Inflammatory macrophage (primary cell): ENCODE measurements around the gene ZNF223.

Experiments used
- DNase-seq, 2 donors: peaks; one replicate each; pipeline ENCODE4 v3.0.0-alpha.2; 2020 to 2022
- total RNA-seq, 18 experiments: gene quantifications; one replicate each; lab custom pipeline; 2026; ENCODE audit warnings: mixed read lengths in 6 of 18, inconsistent platforms in 2 of 18; lab: John Stamatoyannopoulos, UW

ZNF223 gene
- 0.21 to 2.4 (median 0.76) reads per million in 18 experiments for total RNA-seq

DNA sequence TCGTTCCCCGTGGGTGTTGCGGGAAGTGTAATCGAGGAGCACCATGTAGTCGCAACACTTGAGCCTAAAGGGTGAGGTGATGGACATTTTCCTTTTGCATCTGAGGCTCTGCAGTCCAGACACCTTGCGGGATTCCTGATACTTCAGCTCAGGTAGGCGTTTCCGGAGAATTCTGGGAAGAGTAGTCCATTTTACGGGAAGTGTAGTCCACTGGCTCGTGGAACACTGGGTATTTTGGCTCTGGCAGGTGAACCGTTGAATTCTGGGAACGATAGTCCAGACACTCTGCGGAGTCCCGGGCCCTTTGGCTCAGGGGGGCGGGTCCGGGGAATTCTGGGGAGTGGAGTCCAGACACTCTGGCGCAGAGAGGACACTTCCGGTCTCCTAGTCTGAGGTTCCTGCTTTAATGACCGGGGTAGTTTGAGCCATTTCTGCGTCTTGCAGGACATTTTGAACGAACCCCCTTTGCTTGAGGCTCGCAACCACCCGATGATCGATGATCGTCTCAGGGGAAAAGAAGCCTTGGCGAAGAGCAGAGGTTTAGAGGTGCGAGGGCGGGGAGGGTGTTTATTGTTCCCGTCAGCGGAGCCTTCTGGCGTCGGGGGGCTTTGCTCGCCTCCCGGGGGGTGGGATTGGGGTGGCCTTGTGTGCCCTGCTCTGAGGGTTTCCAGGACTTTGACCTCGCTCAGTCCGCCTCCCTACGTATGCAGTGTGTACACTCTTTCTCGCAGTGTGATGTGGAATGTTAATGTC is at the start of gene ZNF223:
ZNF223 (plus strand) TSS at position 387 of the 753 bp plus-strand sequence. CDS start 3,141 bp downstream, outside the sequence.
- DNase-seq: peak; percentile 95 to 96

DNA sequence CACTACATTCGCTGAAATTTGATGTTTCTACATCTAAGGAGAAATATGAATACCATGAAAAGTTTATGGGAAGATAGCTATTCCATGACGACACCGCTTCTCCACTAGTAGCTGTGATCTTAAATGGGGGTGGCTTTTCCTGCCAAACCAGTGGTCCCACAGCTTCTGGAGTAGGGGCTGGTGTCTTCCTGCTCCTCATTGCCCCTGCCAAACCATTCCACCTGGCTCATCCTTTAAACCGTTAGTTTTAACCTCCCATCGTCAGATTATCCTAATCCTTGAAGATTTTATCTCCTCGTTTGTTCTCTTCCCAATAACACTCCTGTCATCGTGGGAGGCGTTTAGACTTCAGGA is 49.6 kb upstream of the ZNF223 start:
- no peak for DNase-seq

DNA sequence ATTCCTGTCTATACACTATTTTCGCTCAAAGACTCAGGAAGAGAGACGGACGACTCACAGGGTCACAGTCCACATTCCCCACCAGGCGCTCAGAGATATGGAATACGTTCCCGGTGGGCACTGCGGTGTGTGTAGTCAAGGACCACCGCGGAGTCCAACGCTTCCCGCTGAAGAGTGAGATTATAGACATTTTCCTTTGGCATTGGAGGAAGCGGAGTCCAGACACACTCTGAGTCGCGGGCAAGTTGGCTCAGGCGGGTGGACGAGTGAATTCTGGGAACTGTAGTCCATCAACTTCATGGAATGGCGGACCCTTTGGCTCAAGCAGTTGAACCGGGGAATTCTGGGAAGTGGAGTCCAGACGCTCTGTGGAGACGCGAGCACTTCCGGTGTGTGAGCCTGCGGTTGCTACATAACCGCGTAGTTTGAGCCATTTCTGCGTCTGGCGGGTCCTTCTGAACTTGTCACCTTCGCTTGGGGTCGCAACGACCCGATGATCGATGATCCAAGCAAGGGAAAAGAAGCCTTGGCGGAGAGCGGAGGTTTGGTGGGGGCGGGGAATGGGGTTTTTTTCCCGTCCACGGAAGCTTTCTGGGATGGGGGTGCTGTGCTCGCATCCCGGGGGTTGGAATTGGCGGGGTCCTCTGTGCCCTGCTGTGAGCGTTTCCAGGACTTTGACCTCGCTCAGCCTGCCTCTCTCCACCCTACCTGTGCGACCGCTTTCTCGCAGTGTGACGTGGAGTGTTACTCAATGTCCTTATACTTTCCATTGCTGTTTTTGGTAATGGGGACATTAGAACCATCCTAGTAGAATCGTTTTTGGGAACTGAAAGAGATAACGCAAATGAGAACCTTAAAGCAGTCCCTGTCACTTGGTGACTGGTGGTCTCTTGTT is 49.0 kb upstream of the ZNF223 start, which contains the start of gene ZNF230:
ZNF230 (plus strand) TSS at position 392 of the 895 bp plus-strand sequence. CDS start 4,122 bp downstream, outside the sequence.
- DNase-seq: peak; percentile 97

DNA sequence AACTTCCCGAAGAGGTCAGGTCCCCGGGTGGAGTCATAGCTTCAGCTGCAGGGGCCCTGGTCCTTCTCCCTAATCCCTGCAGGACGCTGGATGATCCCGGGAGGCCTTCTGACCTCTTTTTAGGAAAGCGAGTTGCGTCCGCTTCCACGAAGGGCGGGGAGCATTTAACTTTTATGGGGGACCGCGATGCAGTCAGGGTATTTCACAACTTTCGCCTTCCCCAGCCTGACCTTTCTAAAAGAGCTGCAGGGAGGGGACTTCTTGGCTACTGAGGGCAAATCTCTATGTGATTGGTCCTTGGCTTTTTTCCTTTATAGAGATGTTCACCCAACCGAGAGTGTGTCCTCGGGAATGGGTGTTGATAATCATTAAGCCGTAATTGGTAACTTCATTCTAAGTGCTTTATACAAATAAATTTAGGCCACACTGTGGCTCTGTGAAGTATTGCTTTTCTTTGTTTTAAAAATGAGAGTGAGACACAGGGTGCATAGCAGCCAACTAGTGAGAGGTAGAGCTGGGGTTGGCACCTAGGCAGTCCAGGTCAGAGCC is 48.3 kb upstream of the ZNF223 start:
- peak in 1 of 2 donors; percentile 12 for DNase-seq

DNA sequence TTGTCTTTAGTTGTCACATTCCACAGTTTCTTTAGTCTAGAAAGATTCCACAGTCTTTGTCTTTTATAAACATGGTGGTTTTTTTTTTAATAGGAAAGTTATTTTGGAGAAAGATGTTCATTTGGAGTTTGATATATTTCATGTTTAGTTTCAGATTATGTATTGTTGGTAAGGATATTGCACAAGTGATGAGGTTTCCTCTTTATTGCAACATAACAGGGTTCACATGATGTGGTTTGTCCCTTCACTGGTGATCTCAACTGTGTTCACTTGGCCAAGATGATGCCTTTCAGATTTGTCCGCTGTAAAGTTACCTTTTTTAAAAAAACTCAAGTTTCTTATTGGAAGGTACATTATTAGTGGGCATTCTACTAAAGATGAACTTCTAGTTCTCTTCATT is 45.9 kb upstream of the ZNF223 start:
- DNase-seq: peak; percentile 65 to 83

DNA sequence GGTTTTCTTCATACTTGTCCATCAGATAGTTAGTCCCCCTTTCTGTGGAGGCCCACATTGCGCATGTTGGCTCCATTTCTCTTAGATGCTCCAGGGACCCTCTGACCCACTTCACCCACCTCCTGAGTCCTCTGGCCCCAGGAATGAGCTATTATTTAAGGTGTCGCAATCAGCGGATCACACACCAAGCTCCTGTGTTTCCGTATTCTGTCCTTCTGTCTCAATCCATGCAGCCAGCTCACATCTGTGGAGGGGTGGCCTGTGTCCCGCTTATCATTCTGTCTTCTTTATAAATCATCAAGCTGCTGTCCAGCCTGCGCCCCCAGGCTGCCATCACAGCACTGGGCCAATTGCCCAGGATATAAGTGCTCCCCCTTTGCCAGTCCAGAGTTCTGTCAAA is 44.4 kb upstream of the ZNF223 start:
- DNase-seq: no peak

DNA sequence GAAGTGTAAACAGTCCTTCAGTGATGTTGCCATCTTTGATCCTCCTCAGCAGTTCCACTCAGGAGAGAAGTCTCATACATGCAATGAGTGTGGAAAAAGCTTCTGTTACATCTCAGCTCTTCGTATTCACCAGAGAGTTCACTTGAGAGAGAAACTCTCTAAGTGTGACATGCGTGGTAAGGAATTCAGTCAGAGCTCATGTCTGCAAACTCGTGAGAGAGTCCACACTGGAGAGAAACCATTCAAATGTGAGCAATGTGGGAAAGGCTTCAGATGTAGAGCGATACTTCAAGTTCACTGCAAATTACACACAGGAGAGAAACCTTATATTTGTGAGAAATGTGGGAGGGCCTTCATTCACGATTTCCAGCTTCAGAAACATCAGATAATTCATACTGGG is 41.4 kb upstream of the ZNF223 start:
- no peak for DNase-seq

DNA sequence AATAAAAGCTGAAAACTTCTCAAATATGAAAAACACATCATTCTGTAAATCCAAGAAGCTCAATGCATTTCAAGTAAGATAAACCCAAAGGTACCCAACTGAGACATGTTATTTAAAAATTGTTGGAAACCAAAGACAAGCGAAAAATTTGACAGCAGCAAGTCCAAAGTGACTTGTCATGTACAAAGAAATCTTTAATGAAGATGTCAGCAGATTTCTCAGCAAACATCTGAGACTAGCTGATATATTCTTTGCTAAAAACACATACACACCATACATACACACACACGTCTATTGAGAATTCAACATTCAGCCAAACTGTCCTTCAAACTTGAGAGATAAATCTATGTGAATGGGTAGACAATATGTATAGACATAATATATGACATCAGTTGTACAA is 32.3 kb upstream of the ZNF223 start:
- DNase-seq: no peak

DNA sequence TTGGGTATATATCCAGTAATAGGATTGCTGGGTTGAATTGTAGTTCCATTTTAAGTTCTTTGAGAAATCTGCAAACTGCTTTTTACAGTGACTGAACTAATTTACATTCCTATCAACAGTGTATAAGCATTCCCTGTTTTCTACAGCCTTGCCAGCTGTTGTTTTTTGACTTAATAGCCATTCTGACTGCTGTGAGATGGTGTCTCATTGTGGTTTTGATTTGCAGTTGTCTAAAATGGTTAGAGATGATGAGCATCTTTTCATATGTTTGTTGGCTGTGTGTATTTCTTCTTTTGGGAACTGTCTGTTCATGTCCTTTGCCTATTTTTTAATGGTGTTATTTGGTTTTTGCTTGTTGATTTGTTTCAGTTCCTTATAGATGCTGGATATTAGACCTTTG is 30.6 kb upstream of the ZNF223 start:
- DNase-seq: no peak

DNA sequence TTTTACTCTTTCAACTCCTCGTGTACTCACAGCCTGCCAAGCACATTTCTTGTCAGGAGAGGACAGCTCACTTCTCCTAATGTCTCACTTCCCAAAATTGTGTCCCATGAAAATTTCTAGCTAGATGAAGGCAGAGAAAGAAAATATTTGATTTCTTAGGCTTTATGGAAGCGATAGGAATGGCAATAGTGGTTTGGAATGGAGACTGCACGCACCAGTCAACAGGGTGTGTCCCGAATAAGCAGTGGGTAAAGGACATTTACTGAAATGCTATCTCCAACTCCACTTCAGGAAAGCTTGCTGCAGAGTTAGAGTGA is 27.0 kb upstream of the ZNF223 start:
- DNase-seq: no peak

DNA sequence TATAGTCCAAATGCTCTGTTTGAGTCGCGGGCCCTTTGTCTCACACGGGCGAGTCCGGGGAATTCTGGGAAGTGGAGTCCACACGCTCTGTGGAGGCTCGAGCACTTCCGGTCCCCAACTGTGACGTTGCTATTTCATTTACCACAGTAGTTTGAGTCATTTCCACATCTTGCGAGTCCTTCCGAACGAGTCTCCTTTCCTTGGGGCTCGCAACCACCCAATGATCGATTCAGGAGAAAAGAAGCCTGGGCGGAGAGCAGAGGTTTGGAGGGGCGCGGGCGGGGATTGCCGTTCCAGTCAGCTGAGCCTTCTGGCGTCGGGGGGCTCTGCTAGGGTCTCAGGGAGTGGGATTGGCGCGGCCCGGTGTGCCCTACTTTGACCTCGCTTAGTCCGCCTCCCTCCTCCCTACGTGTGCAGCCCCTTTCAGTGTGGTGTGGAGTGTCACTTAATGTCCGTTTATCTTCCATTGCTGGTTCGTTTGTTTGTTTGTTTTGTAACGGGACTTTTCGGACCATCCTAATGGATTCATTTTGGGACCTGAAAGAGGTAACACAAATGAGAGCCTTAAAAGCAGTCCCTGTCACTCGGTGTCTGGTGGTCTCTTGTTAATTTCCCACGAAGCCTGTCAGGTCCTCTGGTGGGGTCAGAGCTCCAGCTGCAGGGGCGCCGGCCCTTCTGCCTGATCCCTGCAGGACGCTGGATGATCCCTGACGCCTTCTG is 26.5 kb upstream of the ZNF223 start, which contains the start of gene ZNF222:
ZNF222 (plus strand) TSS at position 163 of the 720 bp plus-strand sequence; CDS start at position 221, 58 bp downstream.
- DNase-seq: peak; percentile 91 to 92

DNA sequence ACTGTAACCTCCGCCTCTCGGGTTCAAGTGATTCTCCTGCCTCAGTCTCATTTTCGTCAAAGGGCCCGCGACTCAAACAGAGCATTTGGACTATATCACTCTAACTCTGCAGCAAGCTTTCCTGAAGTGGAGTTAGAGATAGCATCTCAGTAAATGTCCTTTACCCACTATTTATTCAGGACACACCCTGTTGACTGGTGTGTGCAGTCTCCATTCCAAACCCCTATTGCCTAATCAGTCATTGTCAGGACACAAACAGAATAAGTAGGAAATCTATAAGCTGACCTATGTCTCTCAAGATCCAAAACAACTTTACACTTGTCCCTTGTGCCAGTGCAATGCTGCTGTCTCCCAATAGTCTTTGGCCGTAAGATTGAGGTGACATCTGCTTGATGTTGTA is 25.2 kb upstream of the ZNF223 start:
- no peak for DNase-seq

DNA sequence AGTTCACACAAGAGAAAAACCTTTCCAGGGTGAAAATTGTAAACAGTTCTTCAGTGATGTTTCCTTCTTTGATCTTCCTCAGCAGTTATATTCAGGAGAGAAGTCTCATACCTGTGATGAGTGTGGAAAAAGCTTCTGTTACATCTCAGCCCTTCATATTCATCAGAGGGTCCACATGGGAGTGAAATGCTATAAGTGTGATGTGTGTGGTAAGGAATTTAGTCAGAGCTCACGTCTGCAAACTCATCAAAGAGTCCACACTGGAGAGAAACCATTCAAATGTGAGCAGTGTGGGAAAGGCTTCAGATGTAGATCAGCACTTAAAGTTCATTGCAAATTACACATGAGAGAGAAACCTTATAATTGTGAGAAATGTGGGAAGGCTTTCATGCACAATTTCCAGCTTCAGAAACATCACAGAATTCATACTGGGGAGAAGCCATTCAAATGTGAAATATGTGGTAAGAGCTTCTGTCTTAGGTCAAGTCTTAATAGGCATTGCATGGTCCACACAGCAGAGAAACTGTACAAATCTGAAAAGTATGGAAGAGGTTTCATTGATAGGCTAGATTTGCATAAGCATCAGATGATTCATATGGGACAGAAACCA is 19.7 kb upstream of the ZNF223 start:
- DNase-seq: no peak

DNA sequence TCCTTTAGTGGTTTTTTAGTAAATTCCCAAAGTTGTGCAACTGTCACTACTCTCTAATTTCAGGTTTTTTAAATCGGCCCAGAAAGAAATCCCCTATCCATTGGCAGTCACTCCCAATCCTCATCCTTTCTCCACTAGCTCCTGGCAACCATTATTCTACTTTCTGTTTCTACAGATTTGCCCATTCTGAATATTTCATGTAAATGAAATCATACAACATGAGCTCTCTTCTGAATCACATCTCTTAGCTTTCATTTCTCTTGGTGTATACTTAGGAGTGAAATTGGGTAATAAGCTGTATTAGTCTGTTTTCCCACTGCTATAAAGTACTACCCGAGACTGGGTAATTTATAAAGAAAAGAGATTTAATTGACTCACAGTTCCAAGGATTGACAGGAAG is 9.7 kb upstream of the ZNF223 start:
- DNase-seq: no peak

DNA sequence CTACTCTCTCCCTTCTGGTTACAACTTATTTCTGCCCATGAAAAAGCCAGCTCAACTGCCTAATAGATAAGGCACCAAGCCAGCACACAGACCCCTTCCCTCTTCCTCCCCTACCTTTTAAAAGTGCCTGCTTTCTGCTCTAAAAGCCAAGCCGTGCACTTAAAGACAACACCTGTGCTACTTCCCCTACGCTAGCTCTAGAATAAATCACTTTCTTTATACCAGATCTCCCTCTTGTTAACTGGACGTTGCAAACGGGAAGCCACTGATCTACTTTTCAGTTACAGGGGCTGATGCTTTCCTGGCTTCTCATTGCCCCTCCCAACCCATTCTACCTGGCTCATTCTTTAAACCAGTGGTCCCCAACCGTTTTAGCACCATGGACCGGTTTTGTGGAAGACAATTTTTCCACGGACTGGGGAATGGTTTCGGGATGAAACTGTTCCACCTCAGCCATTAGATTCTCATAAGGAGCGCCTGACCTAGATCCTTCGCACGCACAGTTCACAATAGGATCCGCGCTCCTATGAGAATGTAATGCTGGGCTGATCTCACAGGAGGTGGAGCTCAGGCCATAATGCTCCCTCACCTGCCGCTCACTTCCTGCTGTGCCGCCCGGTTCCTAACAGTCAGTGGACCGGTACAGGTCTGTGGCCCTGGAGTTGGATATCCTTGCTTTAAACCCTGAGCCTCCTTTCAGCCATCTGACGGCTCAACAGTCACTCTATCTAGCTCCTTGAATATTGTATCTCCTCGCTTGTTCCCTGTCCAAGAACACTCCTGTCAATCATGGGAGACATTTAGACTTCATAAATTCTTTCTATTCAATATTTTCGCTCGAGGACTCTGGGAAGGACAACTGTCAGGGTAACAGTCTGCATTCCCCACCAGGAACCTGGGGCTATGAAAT is 841 bp upstream of the ZNF223 start:
- DNase-seq: peak in 1 of 2 donors; percentile 4

DNA sequence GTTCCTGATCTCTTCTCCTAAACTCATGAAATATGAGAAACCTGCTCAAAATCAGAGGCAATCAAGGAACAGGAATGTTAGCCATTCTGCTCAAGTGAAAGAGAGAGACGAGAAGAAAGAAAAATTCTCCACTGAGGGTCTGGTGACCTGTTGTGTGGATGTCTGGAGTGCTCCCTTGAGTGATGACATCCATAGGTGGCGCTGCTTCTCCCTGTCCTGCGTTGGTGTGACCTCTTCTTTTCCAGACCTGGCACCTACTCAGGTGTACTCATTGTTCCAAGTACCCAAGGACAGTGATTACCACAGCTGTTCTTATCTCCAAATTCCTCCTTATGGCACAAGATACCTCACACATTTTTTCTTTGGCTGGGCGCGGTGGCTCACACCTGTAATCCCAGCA is 4.0 kb downstream of the ZNF223 start:
- no peak for DNase-seq

DNA sequence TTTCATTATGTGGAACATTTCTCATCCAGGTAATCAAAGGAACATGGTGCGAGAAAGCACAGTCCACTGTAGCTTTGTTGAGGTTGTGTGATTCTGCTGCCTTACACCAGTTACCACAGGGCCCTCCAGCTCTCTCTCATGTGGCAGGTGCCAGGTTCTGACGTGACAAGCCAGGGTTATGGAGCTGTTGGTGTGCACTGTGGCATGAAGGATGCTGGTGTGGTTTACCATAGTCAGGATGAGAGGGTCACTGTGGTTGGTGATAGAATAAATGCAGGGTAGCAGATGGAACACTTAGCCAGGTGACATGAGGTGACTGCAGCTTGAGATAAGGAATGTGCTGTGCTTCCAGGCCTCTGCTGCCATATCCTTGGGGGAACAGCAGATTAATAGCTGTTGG is 7.4 kb downstream of the ZNF223 start:
- no peak for DNase-seq

DNA sequence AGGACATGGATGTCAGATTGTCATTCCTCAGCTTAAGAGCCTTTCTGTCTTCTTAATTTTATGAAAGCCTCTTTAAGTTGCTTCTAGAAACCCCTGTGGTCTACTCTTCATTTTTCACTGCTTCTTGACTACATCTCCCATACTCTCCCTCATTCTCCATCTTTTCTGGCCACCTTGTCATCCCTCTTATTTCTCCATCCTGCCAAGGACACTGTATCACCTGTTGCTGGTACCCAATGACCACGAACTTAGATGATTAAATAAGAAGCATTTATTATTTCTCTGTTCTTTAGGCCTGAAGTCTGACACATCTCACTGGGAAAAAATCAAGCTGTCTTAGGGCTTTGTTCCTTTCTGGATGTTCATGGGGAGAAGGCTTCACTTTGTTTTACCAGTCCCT is 9.2 kb downstream of the ZNF223 start:
- no peak for DNase-seq

DNA sequence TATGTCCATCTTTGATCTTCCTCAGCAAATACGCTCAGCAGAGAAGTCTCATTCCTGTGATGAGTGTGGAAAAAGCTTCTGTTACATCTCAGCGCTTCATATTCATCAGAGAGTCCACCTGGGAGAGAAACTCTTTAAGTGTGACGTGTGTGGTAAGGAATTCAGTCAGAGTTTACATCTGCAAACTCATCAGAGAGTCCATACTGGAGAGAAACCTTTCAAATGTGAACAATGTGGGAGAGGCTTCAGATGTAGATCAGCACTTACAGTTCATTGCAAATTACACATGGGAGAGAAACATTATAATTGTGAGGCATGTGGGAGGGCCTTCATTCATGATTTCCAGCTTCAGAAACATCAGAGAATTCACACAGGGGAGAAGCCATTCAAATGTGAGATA is 14.5 kb downstream of the ZNF223 start:
- no peak for DNase-seq

DNA sequence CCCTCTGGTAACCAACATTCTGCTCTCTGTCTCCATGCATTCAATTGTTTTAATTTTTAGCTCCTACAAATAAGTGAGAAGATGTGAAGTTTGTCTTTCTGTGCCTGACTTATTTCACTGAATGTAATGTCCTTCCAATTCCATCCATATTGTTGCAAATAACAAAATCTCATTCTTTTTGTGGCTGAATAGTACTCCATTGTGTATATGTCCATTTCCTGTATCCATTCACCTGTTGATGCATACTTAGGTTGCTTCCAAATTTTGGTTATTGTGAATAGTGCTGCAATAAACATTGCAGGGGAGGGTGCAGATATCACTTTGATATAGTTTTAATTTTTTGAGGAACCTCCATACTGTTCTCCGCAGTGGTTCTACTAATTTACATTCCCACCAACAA is 17.6 kb downstream of the ZNF223 start:
- DNase-seq: no peak
